NCI-H2227 (cell line): ENCODE measurements around the gene DCXR.

Experiments
- DNase-seq: peaks from one replicate; lab custom pipeline; 2025; ENCODE audit not compliant: unreplicated experiment; lab: John Stamatoyannopoulos, UW

DCXR gene

DNA sequence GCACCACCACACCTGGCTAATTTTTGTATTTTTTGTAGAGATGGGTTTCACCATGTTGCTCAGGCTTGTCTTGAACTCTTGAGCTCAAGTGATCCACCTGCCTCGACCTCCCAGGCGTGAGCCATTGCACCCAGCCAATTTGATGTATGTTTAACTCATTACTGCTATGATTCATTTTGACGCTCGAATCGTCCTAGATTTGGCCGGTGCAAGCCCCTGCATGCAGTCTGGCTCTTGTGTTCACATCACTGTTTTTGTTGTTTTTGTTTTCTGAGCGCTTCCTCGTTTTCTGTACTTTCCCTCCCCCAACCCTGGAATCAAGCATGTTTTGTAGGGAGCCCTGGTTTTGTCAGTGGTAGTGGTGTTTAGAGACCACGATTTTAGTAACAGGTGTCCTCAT lies 35.9 kb upstream of the DCXR start:
- no peak for DNase-seq

DNA sequence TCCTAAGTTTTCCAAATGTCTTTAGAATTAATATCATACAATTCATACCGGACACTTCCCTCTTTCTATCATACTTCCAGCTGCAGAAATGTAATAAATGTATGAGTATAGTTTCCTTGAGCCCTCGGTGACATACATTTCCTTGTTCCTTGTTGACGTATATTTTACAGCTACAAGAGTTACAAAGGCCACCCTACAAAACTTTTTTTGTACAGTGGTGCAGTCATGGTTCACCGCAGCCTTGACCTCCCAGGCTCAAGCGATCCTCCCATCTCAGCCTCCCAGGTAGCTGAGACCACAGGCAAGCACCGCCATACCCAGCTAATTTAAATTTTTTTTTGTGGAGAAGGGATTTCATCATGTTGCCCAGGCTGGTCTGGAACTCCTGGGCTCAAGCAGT lies 35.3 kb upstream of the DCXR start:
- no peak for DNase-seq

DNA sequence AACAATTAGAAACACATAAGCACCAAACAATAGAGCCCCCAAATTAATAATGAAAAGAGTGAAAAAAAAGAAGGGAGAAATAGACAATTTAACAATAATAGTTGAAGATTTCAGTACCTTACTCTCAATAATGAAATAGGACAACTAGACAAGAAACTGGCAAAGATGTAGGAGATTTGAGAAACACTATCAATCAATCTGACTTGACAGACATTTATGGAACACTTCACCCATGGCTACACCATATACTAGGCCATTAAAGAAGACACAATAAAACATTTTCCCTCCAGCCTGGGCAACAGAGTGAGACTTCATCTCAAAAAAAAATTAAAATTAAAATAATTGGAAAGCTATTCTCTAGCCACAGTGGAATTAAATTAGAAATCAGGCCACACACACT lies 33.1 kb upstream of the DCXR start:
- no peak for DNase-seq

DNA sequence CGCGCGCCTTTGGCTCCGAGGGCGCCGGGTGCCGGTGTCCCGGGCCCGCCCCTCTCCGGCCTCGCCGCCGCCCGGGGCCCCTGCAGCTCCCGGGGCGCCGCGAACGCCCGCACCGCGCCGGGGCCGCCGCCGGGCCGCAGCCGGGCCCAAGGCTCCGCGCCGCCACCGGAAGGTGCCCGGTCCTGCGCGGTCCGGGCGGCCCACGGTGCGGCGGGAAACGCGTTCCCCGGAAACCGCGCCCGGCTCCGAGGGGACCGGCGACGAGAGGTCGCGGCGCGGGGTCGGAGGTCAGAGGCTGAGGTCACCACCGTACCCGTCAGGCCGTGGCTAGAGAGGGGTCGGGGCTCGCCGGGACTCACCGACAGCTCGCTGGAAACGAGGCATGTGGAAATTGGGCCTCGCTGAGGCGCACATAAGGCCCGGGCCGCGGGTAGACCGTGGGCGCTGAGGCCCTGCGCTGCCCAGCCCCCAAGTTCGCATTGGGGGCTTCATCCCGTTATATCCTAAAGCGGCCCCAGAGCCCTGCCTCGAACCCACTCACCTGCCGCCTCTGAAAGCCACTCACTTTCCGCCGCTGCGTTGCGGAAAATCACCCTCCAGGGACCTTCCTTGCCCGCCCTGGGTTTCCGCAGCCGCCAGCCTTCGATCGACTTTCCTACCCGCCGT lies 28.3 kb upstream of the DCXR start, which contains the start of gene DUS1L:
Gene DUS1L (minus strand): TSS at position 167 of the 666 bp plus-strand sequence. CDS start 745 bp downstream, outside the sequence.
- DNase-seq = peak; percentile 76

DNA sequence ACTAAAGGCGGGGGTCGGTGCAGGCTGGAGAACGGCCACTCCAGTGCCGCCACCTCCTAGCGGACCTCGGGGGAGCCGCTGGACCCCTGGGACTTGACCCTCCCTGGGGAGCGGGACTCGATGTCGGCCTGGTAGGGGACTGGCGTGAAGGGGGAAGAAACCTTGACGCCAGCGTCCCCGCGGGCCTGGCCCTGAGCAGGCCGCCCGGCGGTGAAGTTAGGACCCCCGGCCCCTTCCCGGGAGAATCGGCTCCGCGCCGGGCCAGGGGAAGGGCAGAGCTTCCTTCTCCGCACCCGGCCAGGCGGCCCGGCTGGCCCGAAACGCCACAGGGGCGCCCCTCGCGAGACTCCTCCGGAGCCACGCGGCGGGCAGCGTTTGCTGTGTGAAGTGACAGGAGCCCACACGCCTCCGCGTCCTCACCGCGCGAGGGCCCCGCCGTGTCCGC lies 27.7 kb upstream of the DCXR start:
- no peak for DNase-seq

DNA sequence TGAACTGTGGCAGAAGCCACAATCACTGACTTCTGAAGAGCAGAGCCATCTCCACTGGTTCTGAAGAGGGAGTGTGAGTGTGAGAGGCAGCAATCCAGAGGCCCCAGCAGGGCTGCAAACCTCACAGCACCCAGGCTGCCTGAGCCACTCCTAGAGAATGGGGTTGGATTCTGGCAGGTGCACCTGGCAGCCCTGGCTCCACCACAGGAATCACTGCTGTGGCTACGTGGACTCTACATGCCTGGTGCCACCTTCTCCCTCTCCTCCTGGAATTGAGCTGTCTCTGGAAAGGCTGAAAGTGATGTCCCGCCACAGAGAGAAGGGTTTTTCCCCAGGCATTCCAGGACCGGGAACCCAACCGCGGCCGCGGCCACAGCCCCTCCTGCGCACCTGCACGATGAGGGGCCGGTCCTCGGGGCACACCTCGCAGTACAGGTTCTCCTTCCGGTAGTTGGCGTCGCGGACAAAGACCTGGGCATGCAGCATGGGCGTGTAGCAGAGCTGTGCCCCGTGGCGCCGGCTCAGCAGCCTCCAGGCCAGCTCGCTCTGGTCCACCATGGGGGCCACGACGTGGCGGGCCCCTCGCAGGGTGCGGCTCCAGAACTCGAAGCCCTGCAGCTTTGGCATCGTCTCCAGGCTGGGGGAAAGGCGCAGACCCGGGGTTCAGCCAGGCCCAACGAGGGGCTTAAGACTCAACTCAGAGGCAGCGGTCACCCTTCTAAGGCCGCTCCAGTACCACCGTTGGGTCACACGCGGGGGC lies 27.1 kb upstream of the DCXR start:
- DNase-seq = no peak

DNA sequence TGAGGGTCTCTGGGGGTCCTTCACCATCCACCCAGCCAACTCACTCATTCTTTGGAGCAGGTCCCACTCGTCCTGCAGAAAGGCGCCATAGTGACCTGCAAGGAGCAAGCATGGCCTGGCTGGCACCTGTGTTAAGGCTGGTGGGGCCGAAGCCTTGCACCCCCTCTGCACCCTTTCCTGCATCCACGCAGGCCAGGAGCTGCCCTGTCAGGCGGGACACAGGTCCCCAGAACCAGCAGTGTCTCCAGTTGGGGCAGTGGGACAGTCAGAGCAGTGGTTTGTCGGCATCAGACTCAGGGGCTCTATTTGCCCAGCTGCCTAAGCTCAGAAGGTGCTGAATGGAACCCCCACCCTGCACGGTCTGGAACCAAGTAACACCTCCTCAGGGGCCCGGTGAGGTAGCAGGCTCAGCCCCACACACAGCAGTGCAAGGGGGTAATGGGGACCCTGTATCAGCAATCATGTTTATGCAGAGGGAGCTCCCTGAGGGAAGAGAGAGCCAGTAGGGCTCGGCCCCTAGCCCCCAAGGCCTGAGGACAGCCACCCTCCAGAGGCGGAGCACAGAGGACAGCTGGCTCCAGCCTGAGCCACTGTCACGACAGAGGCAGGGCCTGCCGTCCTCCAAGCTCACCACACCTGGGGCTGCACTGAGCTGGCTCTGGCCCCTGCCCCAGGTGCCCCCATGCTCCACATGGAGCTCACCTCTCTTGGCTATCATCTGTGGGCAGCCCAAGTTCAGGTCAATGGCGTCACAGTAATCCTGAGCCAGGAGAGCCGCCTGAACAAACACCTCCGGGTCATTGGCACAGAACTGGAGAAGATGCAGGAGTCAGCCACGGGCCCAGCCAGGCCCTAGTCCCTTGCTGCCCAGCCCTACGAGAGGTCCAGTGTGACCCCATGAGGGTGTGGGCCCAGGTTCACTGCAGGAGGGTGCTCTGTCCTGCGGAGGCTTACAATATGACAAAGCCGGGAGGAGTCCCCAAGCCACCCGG lies 26.2 kb upstream of the DCXR start:
- DNase-seq = no peak

DNA sequence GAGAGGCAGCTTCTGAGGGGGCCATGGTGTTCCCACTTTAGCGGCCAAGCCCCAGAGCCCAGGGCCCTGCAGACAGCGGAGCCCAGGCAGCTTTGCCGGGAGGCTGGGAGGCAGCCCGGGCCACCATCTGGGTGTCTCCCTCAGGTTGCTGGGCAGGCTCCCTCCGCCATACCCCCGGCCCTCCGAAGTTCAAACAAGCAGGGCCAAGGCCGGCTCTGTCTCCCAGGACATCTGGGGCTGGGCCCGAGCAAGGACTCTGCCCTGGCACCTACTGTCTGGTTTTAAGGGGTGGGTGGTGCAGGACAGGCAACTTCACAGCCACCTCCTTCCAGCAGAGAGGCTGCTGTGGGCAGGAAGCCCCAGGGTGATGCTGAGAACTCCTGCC lies 25.5 kb upstream of the DCXR start:
- DNase-seq = no peak

DNA sequence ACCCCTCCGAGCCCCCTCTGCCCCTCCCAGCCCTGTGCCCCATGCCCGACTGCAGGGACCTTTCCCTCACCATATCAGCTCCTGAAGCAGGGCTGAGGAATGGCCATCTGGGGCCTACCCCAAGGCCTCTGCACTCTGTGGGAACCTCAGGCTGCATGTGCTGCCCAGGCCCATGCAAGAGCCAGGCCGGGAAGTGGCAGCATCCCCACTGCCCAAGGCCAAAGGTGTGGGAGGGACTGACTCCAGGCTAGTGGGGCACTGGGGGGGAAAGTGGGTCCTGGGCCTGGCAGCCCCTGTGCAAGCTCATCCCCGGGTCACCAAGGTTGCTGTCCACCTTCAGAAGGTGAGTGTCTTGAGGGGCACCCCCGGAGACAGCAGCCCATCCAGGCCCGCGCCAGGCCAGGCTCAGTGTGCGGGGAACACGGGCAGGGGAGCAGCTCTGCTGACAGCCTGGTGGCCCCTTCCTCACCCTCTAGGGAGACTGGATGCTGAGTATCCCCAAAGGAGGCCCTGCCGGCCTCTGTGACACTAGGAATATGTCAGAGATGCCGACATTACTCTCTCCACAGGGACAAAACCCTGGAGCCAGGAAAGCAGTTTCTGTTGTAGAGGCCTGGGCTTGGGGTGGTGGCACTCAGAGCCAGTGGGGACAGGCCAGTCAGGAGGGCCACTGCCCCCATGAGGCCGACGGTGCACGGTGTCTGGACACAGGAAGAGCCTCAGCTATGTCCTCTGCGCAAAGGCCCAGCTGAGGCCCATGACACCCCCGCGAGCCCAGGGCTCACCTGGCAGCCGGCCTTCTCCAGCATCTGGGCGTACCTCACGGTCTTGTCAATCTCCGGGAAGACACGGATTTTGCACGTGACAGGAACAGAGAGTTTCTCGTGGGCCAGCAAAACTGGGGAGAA lies 24.8 kb upstream of the DCXR start:
- DNase-seq = no peak

DNA sequence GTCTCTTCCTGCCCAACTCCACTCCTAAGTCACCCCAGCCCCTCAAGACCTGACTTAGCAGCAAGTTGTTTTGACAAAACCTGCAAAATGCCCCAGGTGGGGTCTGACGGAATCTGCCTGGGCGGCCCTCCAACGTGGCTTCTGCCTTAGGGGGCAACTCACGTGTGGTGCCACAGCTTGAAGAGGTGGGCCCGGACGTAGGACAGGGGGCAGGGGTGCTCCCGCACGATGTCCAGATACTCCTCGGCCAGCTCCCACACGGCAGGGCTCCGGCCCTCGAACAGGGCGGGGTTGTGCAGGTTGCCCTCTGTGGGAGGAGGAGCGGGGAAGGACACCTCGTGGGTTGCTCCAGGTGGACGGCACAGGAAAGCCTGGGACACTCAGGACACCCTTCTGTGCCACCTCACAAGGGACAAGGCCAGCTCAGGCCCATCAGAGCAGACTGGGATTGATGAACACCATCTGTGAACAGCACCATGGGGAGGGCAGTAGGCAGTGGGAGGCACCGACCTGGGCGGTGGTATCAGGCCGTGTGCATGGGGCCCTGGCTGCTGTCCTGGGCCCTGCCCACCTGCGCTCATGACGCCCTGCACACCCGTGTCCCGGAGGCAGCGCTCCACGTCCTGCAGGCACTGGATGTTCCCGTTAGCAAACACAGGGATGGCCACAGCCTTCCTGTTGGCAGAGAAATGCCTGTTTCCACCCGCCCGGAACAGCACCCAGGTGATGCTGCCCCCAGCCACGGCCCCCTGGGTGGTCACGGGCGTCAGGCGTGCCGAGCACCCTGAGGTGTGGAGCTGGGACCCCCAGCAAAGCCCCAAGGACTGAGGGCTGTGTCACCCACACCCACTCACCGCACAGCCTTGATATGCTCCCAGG lies 23.8 kb upstream of the DCXR start:
- DNase-seq = no peak

DNA sequence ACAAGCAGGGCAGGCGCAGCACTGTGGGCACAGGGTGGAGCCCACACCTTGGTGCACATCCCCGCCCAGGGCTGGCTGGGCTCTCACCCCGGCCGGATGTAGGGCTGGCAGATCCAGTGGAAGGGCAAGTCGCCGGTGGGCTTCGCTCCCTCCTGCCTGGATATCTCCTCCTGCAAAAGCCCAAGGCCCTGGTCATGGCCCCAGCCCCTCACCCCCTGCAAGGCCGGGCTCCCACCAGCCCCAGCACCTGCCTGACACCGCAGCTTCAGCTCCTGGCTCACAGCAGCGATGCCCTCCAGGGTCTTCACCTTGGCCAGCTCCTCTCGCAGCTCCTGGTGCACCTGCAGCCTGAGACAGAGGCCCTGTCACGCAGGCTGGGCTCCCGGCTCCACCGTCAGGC lies 23.1 kb upstream of the DCXR start:
- DNase-seq = no peak

DNA sequence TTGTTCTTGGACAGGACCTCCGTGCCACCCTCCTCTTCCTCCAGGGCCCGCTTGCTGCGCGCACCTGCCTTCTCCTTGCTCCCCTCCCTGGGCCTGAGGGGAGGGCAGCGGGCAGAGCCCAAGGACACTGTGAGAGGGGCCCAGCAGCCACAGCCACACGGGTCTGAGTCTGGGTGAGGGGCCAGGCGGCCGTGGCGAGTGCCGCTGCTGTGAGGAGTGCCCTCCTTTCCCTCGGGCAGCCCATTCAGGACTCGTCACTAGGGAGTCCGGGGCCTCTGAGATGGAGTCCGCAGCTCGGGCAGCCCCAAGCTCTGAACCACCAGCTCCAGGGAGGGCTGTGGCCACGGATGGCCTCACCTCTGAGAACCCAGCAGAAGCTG lies 22.5 kb upstream of the DCXR start:
- no peak for DNase-seq

DNA sequence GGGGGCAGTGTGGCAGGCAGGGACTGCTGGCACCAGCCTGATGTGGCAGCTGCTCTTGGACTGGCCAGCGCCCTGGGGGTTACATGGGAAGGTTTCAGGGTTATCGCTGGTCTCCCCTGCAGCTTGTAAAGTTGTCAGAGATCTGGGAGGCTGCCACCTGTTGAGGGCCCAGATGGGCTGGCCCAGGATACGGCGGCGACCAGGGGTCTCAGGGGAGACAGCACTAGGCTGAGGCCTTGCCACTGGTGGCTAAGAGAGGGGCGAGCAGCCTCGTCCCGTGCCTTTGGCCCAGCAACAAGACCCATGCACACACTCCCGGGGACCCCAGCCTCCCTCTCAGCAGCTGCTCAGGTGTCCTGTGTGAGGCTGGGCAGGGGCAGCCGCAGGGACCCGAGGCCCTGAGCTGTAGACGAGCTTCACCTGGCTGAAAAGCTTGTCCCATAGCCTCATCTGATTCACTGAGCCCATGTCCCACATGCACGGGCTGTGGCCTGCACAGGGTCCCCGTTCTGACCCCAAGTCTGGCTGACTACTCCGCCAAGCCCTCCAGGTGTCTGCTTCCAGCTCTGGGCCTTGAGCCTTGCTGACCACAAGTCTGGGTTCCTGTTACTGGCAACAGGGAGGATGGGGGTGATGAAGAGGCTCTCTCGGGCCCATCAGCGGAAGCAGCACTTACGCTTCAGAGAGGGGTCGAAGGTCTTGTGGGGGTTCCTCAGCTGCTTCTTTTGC lies 21.9 kb upstream of the DCXR start:
- no peak for DNase-seq

DNA sequence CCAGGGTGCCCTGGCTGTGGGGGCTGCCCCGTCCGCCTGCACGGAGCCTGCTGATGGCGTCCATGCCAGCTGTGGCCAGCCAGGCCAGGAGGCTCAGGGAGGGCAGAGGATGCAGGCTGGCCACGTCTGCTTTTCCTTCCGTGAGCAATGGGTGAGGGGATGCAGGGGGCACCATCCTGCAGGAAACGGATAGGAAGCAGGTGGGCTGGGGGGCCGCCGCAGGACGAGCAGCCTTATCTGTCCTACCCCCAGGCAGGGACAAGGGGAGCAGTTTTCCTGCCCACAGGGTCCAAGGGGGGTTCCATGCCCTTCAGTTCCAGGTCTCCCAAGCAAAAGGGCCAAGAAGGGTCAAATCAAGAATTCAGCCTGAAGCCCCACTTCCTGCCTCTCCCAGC lies 21.4 kb upstream of the DCXR start:
- no peak for DNase-seq

DNA sequence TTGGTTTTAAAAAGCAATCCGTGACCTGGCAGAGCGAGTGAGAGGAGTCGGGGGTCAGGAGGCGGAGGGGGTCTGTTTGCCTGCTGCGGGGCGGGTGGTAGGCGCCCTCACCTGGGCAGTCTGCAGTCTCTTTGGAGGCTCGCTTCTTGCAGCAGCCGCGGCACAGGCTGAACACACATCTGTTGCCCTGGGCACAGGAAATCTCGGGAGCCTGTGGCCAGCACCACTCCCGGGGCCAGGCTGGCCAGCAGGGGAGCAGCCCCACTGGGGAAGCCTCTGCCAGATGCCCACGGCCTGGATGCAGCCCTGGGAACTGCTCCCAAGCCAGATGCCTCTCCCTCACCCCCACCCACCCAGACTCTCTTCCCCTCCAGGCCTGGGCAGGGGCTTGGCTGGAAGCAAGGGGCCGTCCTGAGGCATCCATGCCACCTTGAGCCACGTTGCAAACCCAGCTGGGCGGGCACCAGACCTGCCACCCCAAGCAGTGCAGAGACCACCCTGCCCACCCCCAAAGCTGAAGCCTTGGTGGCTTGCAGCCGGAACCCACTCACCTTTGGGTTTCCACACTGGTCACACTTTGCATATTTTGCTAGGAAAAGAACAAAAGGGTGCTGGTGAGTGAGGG lies 20.8 kb upstream of the DCXR start:
- DNase-seq = no peak

DNA sequence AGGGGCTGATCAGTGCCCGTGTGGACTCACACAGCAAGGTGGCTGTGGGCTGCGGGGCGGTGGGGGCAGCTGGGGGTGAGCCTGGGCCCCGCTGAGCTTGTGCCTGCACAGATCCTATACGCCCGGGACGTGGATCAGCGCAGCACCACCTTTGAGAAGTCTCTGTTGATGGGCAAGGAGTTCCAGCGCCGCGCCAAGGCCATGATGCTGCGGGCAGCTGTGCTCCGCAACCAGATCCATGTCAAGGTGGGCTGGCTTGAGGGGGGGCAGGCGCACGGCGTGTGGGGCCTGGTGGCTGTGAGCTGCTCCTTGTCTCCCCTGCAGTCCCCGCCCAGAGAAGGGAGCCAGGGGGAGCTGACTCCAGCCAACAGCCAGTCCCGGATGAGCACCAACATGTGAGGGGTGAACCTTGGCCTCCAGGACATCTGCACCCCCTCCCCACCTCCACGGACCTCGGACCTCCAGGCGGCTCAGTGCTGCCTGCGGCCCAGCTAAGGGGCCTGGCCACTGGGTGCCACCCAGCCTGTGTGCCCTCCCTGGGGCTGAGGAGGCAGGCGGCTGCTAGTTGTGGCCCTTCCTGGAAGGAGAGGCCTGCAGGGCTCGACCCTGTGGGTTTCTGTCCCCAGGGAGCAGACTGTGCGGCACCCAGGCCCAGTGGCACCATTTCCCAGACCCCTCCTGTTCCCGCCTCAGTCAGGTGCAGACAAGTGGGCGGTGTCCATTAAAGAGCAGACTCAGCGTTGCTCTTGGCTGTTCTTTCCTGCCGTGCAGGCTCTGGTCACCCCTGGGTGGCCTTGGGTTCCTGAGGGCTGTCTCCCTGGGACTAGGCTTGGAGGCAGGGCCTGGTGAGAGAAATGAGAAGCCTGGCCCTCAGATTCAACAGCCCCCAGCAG lies 19.5 kb upstream of the DCXR start:
- DNase-seq = no peak

DNA sequence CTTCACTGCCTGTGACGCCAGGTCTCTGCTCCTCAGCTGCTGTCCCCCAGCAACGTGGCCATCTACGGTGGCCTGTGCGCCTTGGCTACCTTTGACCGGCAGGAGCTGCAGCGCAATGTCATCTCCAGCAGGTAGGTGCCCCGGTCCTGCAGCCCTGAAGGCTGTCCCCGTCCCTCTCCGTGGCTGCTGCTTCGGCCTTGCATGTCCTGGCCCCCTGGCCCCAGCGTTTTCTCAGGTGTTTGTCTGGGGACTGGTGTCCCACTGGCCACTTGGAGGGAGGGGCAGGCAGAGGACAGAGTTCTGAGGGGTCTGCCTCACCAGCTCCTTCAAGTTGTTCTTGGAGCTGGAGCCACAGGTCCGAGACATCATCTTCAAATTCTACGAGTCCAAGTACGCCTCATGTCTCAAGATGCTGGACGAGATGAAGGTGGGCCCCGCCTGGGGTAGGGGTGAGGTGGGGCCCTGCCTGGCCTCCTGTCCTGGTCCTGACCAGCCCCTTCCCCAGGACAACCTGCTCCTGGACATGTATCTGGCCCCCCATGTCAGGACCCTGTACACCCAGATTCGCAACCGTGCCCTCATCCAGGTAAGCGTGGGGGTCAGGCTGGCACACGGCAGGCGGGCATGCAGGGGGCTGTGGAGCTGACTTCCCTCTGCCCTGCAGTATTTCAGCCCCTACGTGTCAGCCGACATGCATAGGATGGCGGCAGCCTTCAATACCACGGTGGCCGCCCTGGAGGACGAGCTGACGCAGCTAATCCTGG lies 18.6 kb upstream of the DCXR start:
- no peak for DNase-seq
